Cardiac fibroblast (primary cell): ENCODE results near the gene FGFR1OP2.
A peak's percentile ranks its signal among the peaks of the same experiment; 100 is the strongest.

Experiments
- DNase-seq, 2 donors: peaks; one replicate each; pipeline versions ENCODE4 v3.0.0 to v3.0.0-alpha.2; 2010; ENCODE audit warnings: low read depth in 2 of 2
- H3K4me3 ChIP-seq, 2 donors: replicated peaks in 1 of 2; 1 replicate in 1 of 2; 2 replicates in 1 of 2; pipeline ENCODE4 v1.5.1; 2011; ENCODE audit warnings: low read depth in 2 of 2, low read length in 2 of 2, mild to moderate bottlenecking in 2 of 2, moderate library complexity in 1 of 2
- TF ChIP-seq, protein P1 (sequence below): IDR thresholded peaks from one replicate; pipeline ENCODE4 v1.5.1; 2011; ENCODE audit warnings: low read depth, mild to moderate bottlenecking, low read length, inconsistent platforms

The FGFR1OP2 gene

DNA sequence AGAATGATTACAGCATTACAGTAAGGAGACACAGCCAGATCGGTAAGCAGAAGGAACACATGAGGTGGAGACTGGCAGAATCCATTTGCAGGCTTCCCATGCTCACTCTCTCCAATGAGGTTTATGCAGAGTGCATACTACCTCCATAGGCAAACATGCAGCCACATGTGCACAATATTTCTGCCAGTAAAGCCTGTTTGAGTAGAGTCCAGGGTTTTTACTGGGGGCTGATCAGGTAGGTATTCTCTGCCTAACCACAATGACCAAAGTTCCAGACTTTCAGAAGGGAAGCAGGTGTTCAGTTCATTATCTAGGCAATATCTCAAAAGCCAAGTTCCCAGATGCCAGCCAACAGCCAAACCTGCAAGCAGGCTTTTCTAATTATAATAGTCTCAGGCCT lies 31.6 kb upstream of the FGFR1OP2 start:
- no peak for DNase-seq
- no peak overlapping the region for H3K4me3 ChIP-seq
- TF ChIP-seq, protein P1, sequence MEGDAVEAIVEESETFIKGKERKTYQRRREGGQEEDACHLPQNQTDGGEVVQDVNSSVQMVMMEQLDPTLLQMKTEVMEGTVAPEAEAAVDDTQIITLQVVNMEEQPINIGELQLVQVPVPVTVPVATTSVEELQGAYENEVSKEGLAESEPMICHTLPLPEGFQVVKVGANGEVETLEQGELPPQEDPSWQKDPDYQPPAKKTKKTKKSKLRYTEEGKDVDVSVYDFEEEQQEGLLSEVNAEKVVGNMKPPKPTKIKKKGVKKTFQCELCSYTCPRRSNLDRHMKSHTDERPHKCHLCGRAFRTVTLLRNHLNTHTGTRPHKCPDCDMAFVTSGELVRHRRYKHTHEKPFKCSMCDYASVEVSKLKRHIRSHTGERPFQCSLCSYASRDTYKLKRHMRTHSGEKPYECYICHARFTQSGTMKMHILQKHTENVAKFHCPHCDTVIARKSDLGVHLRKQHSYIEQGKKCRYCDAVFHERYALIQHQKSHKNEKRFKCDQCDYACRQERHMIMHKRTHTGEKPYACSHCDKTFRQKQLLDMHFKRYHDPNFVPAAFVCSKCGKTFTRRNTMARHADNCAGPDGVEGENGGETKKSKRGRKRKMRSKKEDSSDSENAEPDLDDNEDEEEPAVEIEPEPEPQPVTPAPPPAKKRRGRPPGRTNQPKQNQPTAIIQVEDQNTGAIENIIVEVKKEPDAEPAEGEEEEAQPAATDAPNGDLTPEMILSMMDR, result no peak

DNA sequence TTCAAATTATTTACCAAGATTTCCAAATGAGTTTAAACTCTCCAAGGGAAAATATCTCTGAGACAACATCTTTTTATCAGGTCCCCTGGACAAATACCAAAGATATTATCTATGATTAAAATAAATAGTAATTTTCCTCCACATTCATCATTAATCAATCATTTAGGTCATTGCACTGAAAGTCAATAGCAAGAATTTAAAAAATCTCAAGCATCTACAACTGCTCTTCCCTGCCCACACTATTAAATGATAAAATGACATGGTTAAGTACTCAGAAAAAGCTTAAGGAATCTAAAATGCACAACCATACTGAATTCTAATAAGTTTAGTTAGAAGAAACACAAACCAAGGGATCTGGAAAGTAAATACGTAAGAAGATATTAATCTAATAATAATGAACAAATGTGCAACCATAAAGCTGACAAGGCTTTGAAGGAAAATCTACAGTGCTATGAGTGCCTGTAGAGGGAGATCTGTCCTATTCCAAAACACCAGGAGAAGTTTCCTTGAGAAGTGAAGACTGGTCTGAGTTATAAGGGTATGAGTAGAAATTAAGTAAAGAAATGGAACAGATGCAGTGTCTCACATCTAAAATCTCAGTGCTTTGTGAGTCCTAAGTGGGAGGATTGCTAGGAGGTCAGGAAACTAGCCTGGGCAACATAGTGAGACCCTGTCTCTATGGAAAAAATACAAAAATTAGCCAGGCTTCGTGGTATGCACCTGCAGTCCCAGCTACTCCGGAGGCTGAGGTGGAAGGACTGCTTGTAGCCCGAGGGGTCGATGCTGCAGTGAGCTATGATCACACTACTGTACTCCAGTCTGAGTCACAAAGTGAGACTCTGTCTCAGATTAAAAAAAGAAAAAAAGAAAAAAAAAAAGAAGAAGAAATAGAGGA lies 19.7 kb upstream of the FGFR1OP2 start:
- TF ChIP-seq, protein P1, result no peak

DNA sequence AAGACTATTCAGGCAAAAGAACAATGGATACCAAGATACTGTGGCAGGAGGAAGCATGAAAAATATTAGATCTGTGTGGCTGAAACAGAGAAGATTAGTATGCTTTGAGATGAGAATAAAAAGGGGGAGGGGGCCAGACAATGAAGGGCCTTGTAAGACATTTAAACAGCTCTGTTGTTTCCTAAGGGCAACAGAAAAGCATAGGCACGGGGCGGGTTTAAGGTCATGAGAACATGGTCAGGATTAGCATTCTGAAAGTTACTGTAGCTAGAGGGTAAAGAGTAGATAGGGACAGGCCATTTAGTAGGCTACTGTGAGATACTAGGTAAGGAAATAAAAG lies 19.1 kb upstream of the FGFR1OP2 start:
- H3K4me3 ChIP-seq, result no peak overlapping the region
- TF ChIP-seq, protein P1, result no peak
- no peak for DNase-seq

More for the DNA sequence above, 19.7 kb upstream of the FGFR1OP2 start:
- H3K4me3 ChIP-seq, result no peak overlapping the region
- DNase-seq, result peak; percentile 16 to 33

DNA sequence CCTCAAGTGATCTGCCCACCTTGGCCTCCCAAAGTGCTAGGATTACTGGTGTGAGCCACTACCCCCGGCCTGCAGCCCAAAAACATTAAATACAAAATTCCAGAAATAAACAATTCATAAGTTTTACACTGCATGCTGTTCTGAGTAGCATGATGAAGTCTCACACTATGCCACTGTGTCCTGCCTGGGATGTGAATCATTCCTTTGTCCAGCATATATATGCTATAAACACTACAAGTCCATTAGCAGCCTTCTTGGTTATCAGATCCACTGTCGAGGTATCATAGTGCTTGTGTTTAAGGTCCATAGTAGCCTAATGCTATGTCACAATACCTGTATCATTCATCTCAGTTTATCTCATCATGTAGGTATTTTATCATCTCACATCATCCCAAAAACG lies 16.4 kb upstream of the FGFR1OP2 start:
- TF ChIP-seq, protein P1, result no peak
- no peak overlapping the region for H3K4me3 ChIP-seq
- no peak for DNase-seq

DNA sequence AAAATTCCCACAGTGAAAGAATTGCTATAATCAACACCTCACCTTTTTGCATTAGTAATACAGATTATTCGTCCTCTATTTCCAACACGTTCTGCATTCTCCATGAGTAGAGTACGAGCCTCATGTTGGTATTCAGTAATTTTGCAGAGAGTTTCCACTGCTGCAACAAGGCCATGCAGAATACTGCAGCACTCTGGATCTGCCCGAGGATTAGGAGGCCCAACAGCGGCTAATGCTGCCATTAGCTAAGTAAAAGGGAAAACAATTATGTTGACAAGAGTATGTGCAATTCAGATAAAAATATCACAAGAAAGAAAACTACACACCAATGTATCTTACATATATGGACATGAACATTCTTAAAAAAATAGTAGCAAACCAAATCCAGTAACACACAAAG lies 9.6 kb upstream of the FGFR1OP2 start:
- no peak for DNase-seq
- TF ChIP-seq, protein P1, result no peak
- H3K4me3 ChIP-seq, result no peak overlapping the region

DNA sequence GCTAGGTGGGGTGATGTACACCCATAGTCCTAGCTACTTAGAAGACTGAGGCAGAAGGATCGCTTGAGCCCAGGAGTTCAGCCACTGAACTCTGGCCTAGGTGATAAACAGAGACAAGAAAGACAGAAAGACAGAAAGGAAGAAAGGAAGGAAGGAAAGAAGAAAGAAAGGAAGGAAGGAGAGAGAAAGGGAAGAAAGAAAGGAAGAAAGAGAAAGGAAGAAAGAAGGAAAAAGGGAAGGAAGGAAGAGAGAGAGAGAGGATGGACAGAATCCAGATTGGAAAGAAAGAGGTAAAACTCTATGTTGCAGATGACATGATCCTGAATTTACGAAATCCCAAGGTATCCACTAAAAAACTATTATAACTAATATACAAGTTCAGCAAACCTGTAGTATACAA lies 8.7 kb upstream of the FGFR1OP2 start:
- DNase-seq, result no peak
- TF ChIP-seq, protein P1, result no peak

More for the DNA sequence above, 8.7 kb upstream of the FGFR1OP2 start:
- no peak overlapping the region for H3K4me3 ChIP-seq
